ENCODE results near the gene DPPA2.

DPPA2 gene

GRCh38 chr3:109334572-109334971 lies 18.3 kb upstream of the DPPA2 start:
- Histone ChIP-seq H3K4me1 (ENCODE audit: control insufficient read depth in 1 of 2, insufficient read depth in 1 of 2, low read depth in 1 of 2, low read length in 1 of 2) (peaks cover 10 to 18% of the 10 kb centered on the region in 2 experiments), H3K27me3 (peaks cover 33% of the 10 kb centered on the region), H3K9me3 (no peaks in the 10 kb centered on the region), H3K36me3 (no peaks in the 10 kb centered on the region), H3K27ac (no peak overlapping the region), H3K4me3 (ENCODE audit: low read depth in 1 of 2, low read length in 1 of 2) (no peak overlapping the region)
- TF ChIP-seq CTCF (IDR thresholded peaks at IDR 0.05) = no peak

DNA sequence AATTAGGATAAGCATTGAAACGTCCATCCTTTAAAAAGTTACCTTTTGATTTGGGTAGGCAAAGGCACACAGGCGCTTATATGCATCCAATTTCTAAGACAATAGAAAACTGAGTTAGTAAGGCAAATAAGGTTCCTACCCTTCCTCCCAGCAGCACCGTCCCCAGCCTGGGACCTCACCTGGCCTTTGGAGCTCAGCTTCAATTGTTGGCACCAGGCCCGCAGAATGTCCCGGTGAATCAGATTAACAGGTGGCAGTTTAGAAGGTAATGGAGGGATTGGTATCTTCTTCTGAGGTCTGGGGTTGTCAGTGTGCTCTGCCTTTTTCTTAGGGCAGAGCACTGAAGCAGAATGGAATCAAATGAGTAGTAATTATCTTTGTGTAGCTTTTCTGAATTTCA lies 15.4 kb upstream of the DPPA2 start:
- no peak overlapping the region for H3K4me3 ChIP-seq (ENCODE audit: low read depth in 1 of 2, low read length in 1 of 2)
- H3K4me1 ChIP-seq (ENCODE audit: control insufficient read depth in 1 of 2, insufficient read depth in 1 of 2, low read depth in 1 of 2, low read length in 1 of 2) = peaks cover 6% of the 10 kb centered on the region in 2 experiments
- no peaks in the 10 kb centered on the region for H3K9me3 ChIP-seq
- H3K36me3 ChIP-seq = no peaks in the 10 kb centered on the region
- no peak for TF ChIP-seq CTCF (IDR thresholded peaks at IDR 0.05)
- H3K27ac ChIP-seq = no peak overlapping the region
- peaks cover 10% of the 10 kb centered on the region for H3K27me3 ChIP-seq

DNA sequence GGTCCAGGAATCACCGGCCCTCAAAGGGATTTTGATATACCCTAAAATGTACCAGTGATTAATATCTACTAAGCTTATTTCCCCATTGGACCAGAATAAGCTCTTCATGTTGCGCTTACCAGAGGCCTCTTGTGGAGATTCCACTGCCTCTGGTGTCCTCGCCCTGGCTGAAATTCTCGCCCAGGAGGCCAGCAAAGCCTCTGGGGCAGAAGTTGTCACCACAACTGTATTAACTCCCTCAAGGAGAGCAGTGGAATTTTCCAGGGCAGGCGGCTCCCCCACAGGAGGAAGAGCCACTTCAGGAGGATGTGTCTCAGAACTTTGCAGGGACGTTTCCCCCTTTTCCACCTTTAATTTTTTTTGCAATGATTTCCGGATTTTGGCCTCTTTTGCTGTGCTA lies 14.1 kb upstream of the DPPA2 start:
- Histone ChIP-seq H3K4me3 (ENCODE audit: low read depth in 1 of 2, low read length in 1 of 2) (no peak overlapping the region), H3K9me3 (no peaks in the 10 kb centered on the region), H3K27ac (no peak overlapping the region), H3K27me3 (peaks cover 3% of the 10 kb centered on the region), H3K4me1 (ENCODE audit: control insufficient read depth in 1 of 2, insufficient read depth in 1 of 2, low read depth in 1 of 2, low read length in 1 of 2) (no peaks in the 10 kb centered on the region), H3K36me3 (no peaks in the 10 kb centered on the region)
- TF ChIP-seq CTCF (IDR thresholded peaks at IDR 0.05) = no peak

DNA sequence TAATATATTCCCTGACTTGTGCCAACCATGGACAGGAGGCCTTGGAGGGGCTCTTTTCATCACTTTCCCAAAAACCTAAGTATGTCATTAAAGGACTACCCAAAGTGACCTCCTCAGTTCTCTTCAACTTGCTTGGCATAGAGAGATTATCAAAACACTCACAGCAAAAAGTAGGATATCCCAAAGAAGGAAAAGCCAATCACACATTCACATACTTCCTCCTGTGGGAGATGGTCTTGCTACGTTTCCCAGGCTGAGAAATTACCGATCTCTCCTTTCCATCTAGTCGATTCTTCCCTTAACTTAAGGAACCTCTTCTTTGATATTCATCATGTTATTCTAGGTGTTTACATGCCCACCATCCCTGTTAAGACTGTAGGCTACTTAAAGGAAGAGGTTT lies 11.9 kb upstream of the DPPA2 start:
- H3K27ac ChIP-seq = no peak overlapping the region
- no peaks in the 10 kb centered on the region for H3K4me1 ChIP-seq (ENCODE audit: control insufficient read depth in 1 of 2, insufficient read depth in 1 of 2, low read depth in 1 of 2, low read length in 1 of 2)
- no peaks in the 10 kb centered on the region for H3K27me3 ChIP-seq
- H3K4me3 ChIP-seq (ENCODE audit: low read depth in 1 of 2, low read length in 1 of 2) = no peak overlapping the region
- H3K36me3 ChIP-seq = no peaks in the 10 kb centered on the region
- no peaks in the 10 kb centered on the region for H3K9me3 ChIP-seq
- TF ChIP-seq CTCF (IDR thresholded peaks at IDR 0.05) = no peak

DNA sequence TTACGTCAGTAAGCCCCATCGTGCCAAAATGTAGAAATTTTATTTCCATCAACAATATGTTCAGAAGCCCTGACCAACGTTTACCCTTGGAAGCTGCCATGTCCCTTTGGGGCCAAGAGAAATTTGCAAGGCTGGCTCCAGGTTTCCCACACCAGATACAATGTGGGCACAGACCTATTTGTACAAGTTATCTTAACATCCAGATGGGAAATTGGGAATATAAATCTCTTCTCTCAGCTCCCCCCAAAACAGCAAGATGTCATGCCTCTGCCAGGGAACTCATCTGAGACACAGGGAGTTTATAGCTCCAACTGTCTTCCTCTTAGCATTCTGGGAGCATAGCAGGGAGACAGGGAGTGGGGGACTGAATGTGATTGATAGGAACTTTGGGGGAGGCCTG lies 9.3 kb upstream of the DPPA2 start:
- no peak overlapping the region for H3K27ac ChIP-seq
- H3K36me3 ChIP-seq = no peaks in the 10 kb centered on the region
- H3K4me1 ChIP-seq (ENCODE audit: control insufficient read depth in 1 of 2, insufficient read depth in 1 of 2, low read depth in 1 of 2, low read length in 1 of 2) = no peaks in the 10 kb centered on the region
- no peaks in the 10 kb centered on the region for H3K9me3 ChIP-seq
- H3K27me3 ChIP-seq = no peaks in the 10 kb centered on the region
- no peak for TF ChIP-seq CTCF (IDR thresholded peaks at IDR 0.05)
- H3K4me3 ChIP-seq (ENCODE audit: low read depth in 1 of 2, low read length in 1 of 2) = no peak overlapping the region

- Histone ChIP-seq H3K36me3 (no peaks in the 10 kb centered on the region), H3K4me3 (ENCODE audit: low read depth in 1 of 2, low read length in 1 of 2) (no peak overlapping the region), H3K27me3 (no peaks in the 10 kb centered on the region), H3K4me1 (ENCODE audit: control insufficient read depth in 1 of 2, insufficient read depth in 1 of 2, low read depth in 1 of 2, low read length in 1 of 2) (no peaks in the 10 kb centered on the region), H3K27ac (no peak overlapping the region), H3K9me3 (no peaks in the 10 kb centered on the region)
- no peak for TF ChIP-seq CTCF (IDR thresholded peaks at IDR 0.05)
Observed at GRCh38 chr3:109325109-109325508, 8.8 kb upstream of the DPPA2 start.
